Tibial nerve (tissue), 4 donors: ENCODE results near the gene NME5.

Experiments used
- EP300 ChIP-seq, 2 donors: sonication (generic); formaldehyde crosslinking; IDR thresholded peaks; one replicate each; pipeline ENCODE4 v1.6.1; 2017; ENCODE audit warnings: antibody characterized with exemption in 2 of 2, mild to moderate bottlenecking in 1 of 2
- TF ChIP-seq, protein P1 (sequence below), 5 experiments: fragments of 200-600 bp in 3 of 5; fragments of 450-650 bp in 2 of 5; sonication (generic) in 3 of 5; IDR thresholded peaks; one replicate each; pipeline ENCODE4 v1.5.1; 2016 to 2019; ENCODE audit warnings: antibody characterized with exemption in 5 of 5, mild to moderate bottlenecking in 3 of 5, moderate library complexity in 2 of 5

DNA sequence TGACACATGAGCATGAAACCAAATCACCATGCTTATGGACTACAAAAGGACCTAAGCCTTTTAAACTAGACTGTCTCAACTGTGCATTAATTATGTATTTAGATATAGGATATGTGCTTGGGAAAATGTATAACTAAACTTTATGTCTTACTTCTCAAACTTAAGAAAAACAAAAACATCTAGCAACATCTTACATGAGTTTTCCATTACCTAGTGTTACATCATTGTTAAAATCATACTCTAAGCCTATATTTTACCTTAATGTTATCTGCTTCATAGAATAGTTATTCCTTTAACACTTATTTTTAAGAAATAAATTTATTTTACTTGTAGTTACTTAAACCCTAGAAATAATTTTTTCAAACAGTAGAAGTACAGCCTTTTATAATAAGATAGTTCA is 24.0 kb downstream of the NME5 start:
- no peak for TF ChIP-seq EP300 (IDR thresholded peaks at IDR 0.05)
- TF ChIP-seq, protein P1, sequence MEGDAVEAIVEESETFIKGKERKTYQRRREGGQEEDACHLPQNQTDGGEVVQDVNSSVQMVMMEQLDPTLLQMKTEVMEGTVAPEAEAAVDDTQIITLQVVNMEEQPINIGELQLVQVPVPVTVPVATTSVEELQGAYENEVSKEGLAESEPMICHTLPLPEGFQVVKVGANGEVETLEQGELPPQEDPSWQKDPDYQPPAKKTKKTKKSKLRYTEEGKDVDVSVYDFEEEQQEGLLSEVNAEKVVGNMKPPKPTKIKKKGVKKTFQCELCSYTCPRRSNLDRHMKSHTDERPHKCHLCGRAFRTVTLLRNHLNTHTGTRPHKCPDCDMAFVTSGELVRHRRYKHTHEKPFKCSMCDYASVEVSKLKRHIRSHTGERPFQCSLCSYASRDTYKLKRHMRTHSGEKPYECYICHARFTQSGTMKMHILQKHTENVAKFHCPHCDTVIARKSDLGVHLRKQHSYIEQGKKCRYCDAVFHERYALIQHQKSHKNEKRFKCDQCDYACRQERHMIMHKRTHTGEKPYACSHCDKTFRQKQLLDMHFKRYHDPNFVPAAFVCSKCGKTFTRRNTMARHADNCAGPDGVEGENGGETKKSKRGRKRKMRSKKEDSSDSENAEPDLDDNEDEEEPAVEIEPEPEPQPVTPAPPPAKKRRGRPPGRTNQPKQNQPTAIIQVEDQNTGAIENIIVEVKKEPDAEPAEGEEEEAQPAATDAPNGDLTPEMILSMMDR (IDR thresholded peaks at IDR 0.05): no peak
